Neural cell (in vitro differentiated cells): ENCODE data around the gene PPM1L. TPM values are rescaled to one million over a fixed set of nuclear protein-coding genes. Genes with fewer than 3 reads are reported as not detected.

ENCODE experiments used
- H2AFZ ChIP-seq: fragments of 200-600, 300-800 bp; sonication (generic), shearing (Covaris generic); 2 replicates; pipeline ENCODE4 v1.6.0; 2014; ENCODE audit warnings: low read depth, mild to moderate bottlenecking, antibody characterized with exemption, low read length, moderate library complexity
- H3F3A ChIP-seq: fragments of 200-600 bp; shearing (Covaris generic); 2 replicates; pipeline ENCODE4 v1.6.1; 2016; ENCODE audit warnings: mild to moderate bottlenecking, moderate library complexity, mixed read lengths, antibody characterized with exemption, low read length; ENCODE audit not compliant: insufficient read depth, poor library complexity, severe bottlenecking
- H3K27ac ChIP-seq: fragments of 200-600, 300-800 bp; sonication (generic), shearing (Covaris generic); 2 replicates; pipeline ENCODE4 v1.5.1; 2014; ENCODE audit warnings: mild to moderate bottlenecking, low read length, moderate library complexity
- H3K27me3 ChIP-seq: fragments of 300-800, 200-600 bp; sonication (generic), shearing (Covaris generic); 2 replicates; pipeline ENCODE4 v1.6.0; 2014; ENCODE audit warnings: mild to moderate bottlenecking, low read depth, low read length, moderate library complexity; ENCODE audit not compliant: insufficient read depth
- H3K36me3 ChIP-seq: fragments of 300-800, 200-600 bp; sonication (generic), shearing (Covaris generic); 2 replicates; pipeline ENCODE4 v1.5.1; 2014; ENCODE audit warnings: mild to moderate bottlenecking, antibody characterized with exemption, low read length, moderate library complexity; ENCODE audit not compliant: insufficient read depth
- H3K4me2 ChIP-seq: fragments of 300-800, 200-600 bp; sonication (generic), shearing (Covaris generic); 2 replicates; pipeline ENCODE4 v1.6.0; 2014; ENCODE audit warnings: mild to moderate bottlenecking, low read length
- H3K4me3 ChIP-seq: fragments of 300-800, 200-600 bp; sonication (generic), shearing (Covaris generic); 2 replicates; pipeline ENCODE4 v1.5.1; 2014; ENCODE audit warnings: mild to moderate bottlenecking, low read length, moderate library complexity
- H3K79me2 ChIP-seq: fragments of 200-600 bp; shearing (Covaris generic); replicated peaks from 2 replicates; pipeline ENCODE4 v1.6.0; 2014; ENCODE audit warnings: mild to moderate bottlenecking, low read length, moderate library complexity; ENCODE audit not compliant: insufficient read depth
- H3K9ac ChIP-seq: fragments of 300-800, 200-600 bp; sonication (generic), shearing (Covaris generic); 2 replicates; pipeline ENCODE4 v1.6.1; 2016; ENCODE audit warnings: mild to moderate bottlenecking, low read length, mixed read lengths
- H3K9me2 ChIP-seq: fragments of 200-600 bp; shearing (Covaris generic); 2 replicates; pipeline ENCODE4 v1.6.1; 2016; ENCODE audit warnings: mild to moderate bottlenecking, low read length, mixed read lengths; ENCODE audit not compliant: insufficient read depth
- H3K9me3 ChIP-seq: fragments of 200-600, 300-800 bp; sonication (generic), shearing (Covaris generic); 2 replicates; pipeline ENCODE4 v1.6.1; 2016; ENCODE audit warnings: mild to moderate bottlenecking, mixed run types, low read length, moderate library complexity, mixed read lengths
- H4K20me1 ChIP-seq: fragments of 200-600 bp; shearing (Covaris generic); 2 replicates; pipeline ENCODE4 v1.6.1; 2016; ENCODE audit warnings: mild to moderate bottlenecking, mixed run types; ENCODE audit not compliant: insufficient read depth
- CTCF ChIP-seq: fragments of 450-650 bp; IDR thresholded peaks from 2 replicates; pipeline ENCODE4 v1.5.1; 2014; ENCODE audit warnings: antibody characterized with exemption, mild to moderate bottlenecking, moderate library complexity; ENCODE audit not compliant: poor library complexity, severe bottlenecking
- EP300 ChIP-seq: fragments of 450-650 bp; conservative IDR thresholded peaks from 2 replicates; pipeline ENCODE4 v1.6.1; 2014; ENCODE audit warnings: antibody characterized with exemption, mild to moderate bottlenecking, moderate library complexity; ENCODE audit not compliant: poor library complexity, severe bottlenecking
- EZH2 ChIP-seq: fragments of 200-600, 300-800 bp; shearing (Covaris generic), sonication (generic); IDR thresholded peaks from 2 replicates; pipeline ENCODE4 v1.6.1; 2014; ENCODE audit warnings: antibody characterized with exemption, low read length, borderline replicate concordance, mild to moderate bottlenecking; ENCODE audit not compliant: insufficient read depth, poor library complexity, severe bottlenecking
- MXI1 ChIP-seq: fragments of 450-650 bp; conservative IDR thresholded peaks from 2 replicates; pipeline ENCODE4 v1.6.1; 2014; ENCODE audit warnings: antibody characterized with exemption, mild to moderate bottlenecking; ENCODE audit not compliant: poor library complexity, severe bottlenecking
- POLR2AphosphoS5 ChIP-seq: IDR thresholded peaks from 2 replicates; pipeline ENCODE4 v1.6.1; 2012
- RAD21 ChIP-seq: fragments of 450-650 bp; conservative IDR thresholded peaks from 2 replicates; pipeline ENCODE4 v1.6.1; 2014; ENCODE audit warnings: antibody characterized with exemption, mild to moderate bottlenecking, moderate library complexity
- REST ChIP-seq: IDR thresholded peaks from 2 replicates; pipeline ENCODE4 v1.6.1; 2012; ENCODE audit warnings: borderline replicate concordance
- SMC3 ChIP-seq: fragments of 450-650 bp; conservative IDR thresholded peaks from 2 replicates; pipeline ENCODE4 v1.6.1; 2014; ENCODE audit warnings: antibody characterized with exemption, mild to moderate bottlenecking, moderate library complexity; ENCODE audit not compliant: poor library complexity
- TAF1 ChIP-seq: IDR thresholded peaks from 2 replicates; pipeline ENCODE4 v1.6.1; 2012; ENCODE audit warnings: low read depth
- polyA plus RNA-seq: library from polyadenylated mRNA; depleted of rRNA; stranded (reverse); fragments of >200 nt; gene quantifications from 2 replicates; pipeline ENCODE4 v1.2.3, GENCODE V29; 2014

Gene PPM1L
- polyA plus RNA-seq, 1 donor from 2014 or later: 24.9 TPM

GRCh38 chr3:161082063-161082462 is 326.0 kb downstream of the PPM1L start:
- Histone ChIP-seq H3K4me3 (no peak overlapping the region), H3K27me3 (no peaks in the 10 kb centered on the region), H3K4me2 (no peak overlapping the region), H3K27ac (no peak overlapping the region), H3K36me3 (no peaks in the 10 kb centered on the region), H3K9me3 (no peaks in the 10 kb centered on the region), H3K9ac (no peak overlapping the region), H2AFZ (no peak overlapping the region), H3K9me2 (no peaks in the 10 kb centered on the region), H4K20me1 (no peaks in the 10 kb centered on the region), H3K79me2 (no peaks in the 10 kb centered on the region), H3F3A (no peaks in the 10 kb centered on the region)
- TF ChIP-seq TAF1 (no peak), EZH2 (no peak), MXI1 (no peak), REST (no peak), EP300 (no peak), SMC3 (no peak), POLR2AphosphoS5 (no peak), CTCF (no peak), RAD21 (no peak)

GRCh38 chr3:161083131-161083530 is 327.1 kb downstream of the PPM1L start:
- Histone ChIP-seq H2AFZ (no peak overlapping the region), H3K36me3 (no peaks in the 10 kb centered on the region), H3K27ac (no peak overlapping the region), H3K9me3 (no peaks in the 10 kb centered on the region), H3F3A (no peaks in the 10 kb centered on the region), H3K9ac (no peak overlapping the region), H3K9me2 (no peaks in the 10 kb centered on the region), H3K27me3 (no peaks in the 10 kb centered on the region), H3K4me2 (no peak overlapping the region), H3K4me3 (no peak overlapping the region), H4K20me1 (no peaks in the 10 kb centered on the region), H3K79me2 (no peaks in the 10 kb centered on the region)
- TF ChIP-seq EZH2 (no peak), POLR2AphosphoS5 (no peak), SMC3 (no peak), RAD21 (no peak), CTCF (no peak), MXI1 (no peak), REST (no peak), TAF1 (no peak)
